CD4-positive, alpha-beta T cell treated with Interleukin-6 at 100 ng/mL for 8 hours (primary cell): Measurements from ENCODE around the gene MYH7.

Experiments
- DNase-seq: peaks from one replicate; pipeline ENCODE4 v3.0.0-alpha.2; 2020; ENCODE audit warnings: mixed read lengths, low spot score

MYH7 gene

GRCh38 chr14:23447361-23448350, 12.2 kb upstream of the MYH7 start:
- DNase-seq = no peak

- DNase-seq = no peak
Observed at GRCh38 chr14:23446291-23446851, 10.9 kb upstream of the MYH7 start.

- no peak for DNase-seq
Observed at GRCh38 chr14:23445773-23446172, 10.3 kb upstream of the MYH7 start.

- DNase-seq = no peak
Observed at GRCh38 chr14:23444314-23444713, 8.9 kb upstream of the MYH7 start.

- DNase-seq = no peak
Observed at GRCh38 chr14:23443881-23444280, 8.4 kb upstream of the MYH7 start.

GRCh38 chr14:23443411-23443812, 8.0 kb upstream of the MYH7 start:
- no peak for DNase-seq

GRCh38 chr14:23442721-23443356, 7.4 kb upstream of the MYH7 start:
- no peak for DNase-seq

GRCh38 chr14:23441076-23441475, 5.6 kb upstream of the MYH7 start:
- no peak for DNase-seq

- DNase-seq = no peak
Observed at GRCh38 chr14:23439107-23439835, 3.8 kb upstream of the MYH7 start.

GRCh38 chr14:23438101-23438971, 2.9 kb upstream of the MYH7 start:
- DNase-seq = no peak

GRCh38 chr14:23437133-23438100, 2.0 kb upstream of the MYH7 start:
- no peak for DNase-seq

- DNase-seq = no peak
Observed at GRCh38 chr14:23436327-23437132, 1.1 kb upstream of the MYH7 start.

GRCh38 chr14:23434488-23435222, 805 bp downstream of the MYH7 start:
- no peak for DNase-seq

GRCh38 chr14:23433457-23433856, 2.0 kb downstream of the MYH7 start:
- no peak for DNase-seq

GRCh38 chr14:23432946-23433345, 2.5 kb downstream of the MYH7 start:
- no peak for DNase-seq

- DNase-seq = no peak
Observed at GRCh38 chr14:23432102-23432925, 3.1 kb downstream of the MYH7 start.

GRCh38 chr14:23431486-23431885, 4.0 kb downstream of the MYH7 start:
- no peak for DNase-seq

- DNase-seq = no peak
Observed at GRCh38 chr14:23430723-23431085, 4.8 kb downstream of the MYH7 start.
